ENCODE results near the gene PADI1.

Gene PADI1

GRCh38 chr1:17236779-17237560 is 32.0 kb downstream of the PADI1 start (continued):
- no peak for TF ChIP-seq ZFP3 (tag by site-specific recombination; IDR thresholded peaks at IDR 0.05; ENCODE audit: low read depth)
- TF ChIP-seq ZNF529 (tag by site-specific recombination; IDR thresholded peaks at IDR 0.05; ENCODE audit: insufficient replicate concordance): no peak
- TF ChIP-seq ZBTB21 (tag by site-specific recombination; IDR thresholded peaks at IDR 0.05): 0 out of 2 replicates have a peak, but pooled peaks have one; percentile 13
- TF ChIP-seq PBX3 (CRISPR knock-in tag; IDR thresholded peaks at IDR 0.05): no peak
- no peak for TF ChIP-seq SCRT1 (tag by site-specific recombination; IDR thresholded peaks at IDR 0.05; ENCODE audit: borderline replicate concordance)
- no peak for TF ChIP-seq ATF2 (tag by site-specific recombination; IDR thresholded peaks at IDR 0.05; ENCODE audit: low read depth)
- peak; percentile 76; the same call in 1 of the 2 replicates for TF ChIP-seq ZNF660 (tag by site-specific recombination; IDR thresholded peaks at IDR 0.05)
- no peak for TF ChIP-seq PRDM2 (tag by site-specific recombination; IDR thresholded peaks at IDR 0.05; ENCODE audit: borderline replicate concordance)
- no peak for TF ChIP-seq ZNF473 (tag by site-specific recombination; IDR thresholded peaks at IDR 0.05)
- TF ChIP-seq ZNF18 (tag by site-specific recombination; IDR thresholded peaks at IDR 0.05): 0 out of 2 replicates have a peak, but pooled peaks have one; percentile 32
- no peak for TF ChIP-seq ZNF202 (tag by site-specific recombination; IDR thresholded peaks at IDR 0.05; ENCODE audit: borderline replicate concordance)
- TF ChIP-seq FEZF1 (tag by site-specific recombination; IDR thresholded peaks at IDR 0.05): peak; percentile 54; the same call in 1 of the 2 replicates
- TF ChIP-seq ZBTB6 (tag by site-specific recombination; IDR thresholded peaks at IDR 0.05): peak; percentile 42; the same call in 1 of the 2 replicates
- TF ChIP-seq ZNF148 (tag by site-specific recombination; IDR thresholded peaks at IDR 0.05; ENCODE audit: borderline replicate concordance): no peak
- TF ChIP-seq ZNF629 (tag by site-specific recombination; IDR thresholded peaks at IDR 0.05): peak; percentile 72
- 0 out of 2 replicates have a peak, but pooled peaks have one; percentile 72 for TF ChIP-seq ZNF561 (tag by site-specific recombination; IDR thresholded peaks at IDR 0.05; ENCODE audit: borderline replicate concordance)
- no peak for TF ChIP-seq ZNF776 (tag by site-specific recombination; IDR thresholded peaks at IDR 0.05; ENCODE audit: borderline replicate concordance)
- no peak for TF ChIP-seq ZBTB20 (tag by site-specific recombination; IDR thresholded peaks at IDR 0.05)
- peak; percentile 80 for TF ChIP-seq ZIC2 (tag by site-specific recombination; IDR thresholded peaks at IDR 0.05)
- no peak for TF ChIP-seq ZNF214 (tag by site-specific recombination; IDR thresholded peaks at IDR 0.05; ENCODE audit: borderline replicate concordance)
- no peak for TF ChIP-seq ZNF791 (tag by site-specific recombination; IDR thresholded peaks at IDR 0.05)
- TF ChIP-seq GLI2 (tag by site-specific recombination; IDR thresholded peaks at IDR 0.05; ENCODE audit: borderline replicate concordance, low read depth): no peak
- peak; percentile 98 for TF ChIP-seq ZNF792 (tag by site-specific recombination; IDR thresholded peaks at IDR 0.05)
- TF ChIP-seq ZNF114 (tag by site-specific recombination; IDR thresholded peaks at IDR 0.05): no peak
- peak; percentile 48; the same call in 1 of the 2 replicates for TF ChIP-seq MZF1 (tag by site-specific recombination; IDR thresholded peaks at IDR 0.05; ENCODE audit: borderline replicate concordance)

All from HEK293 (cell line).